A549 (cell line): ENCODE results near the gene MRAS. TPM values are rescaled to one million over a fixed set of nuclear protein-coding genes. Genes with fewer than 3 reads are reported as not detected.

Experiments
- ATAC-seq, 2 experiments: fragments of 200-7000 bp in 1 of 2; fragments of >200 bp in 1 of 2; cut with Nextera tagmentation in 1 of 2; cut with Tn5 transposase in 1 of 2; 3 replicates each; pipeline versions ENCODE4 v1.8.0 to v1.9.1; 2018 to 2020; ENCODE audit warnings: mild to moderate bottlenecking in 1 of 2, moderate library complexity in 1 of 2
- CTCF ChIA-PET: fragments of 300-600 bp; sonication (Branson Sonifier 250); formaldehyde crosslinking; extraction: SDS; loops from one replicate; lab custom pipeline; 2021; ENCODE audit warnings: antibody characterized with exemption, inconsistent platforms; lab: Yijun Ruan, JAX
- POLR2A ChIA-PET: fragments of 350-600 bp; formaldehyde crosslinking; extraction: SDS; loops from one replicate; lab custom pipeline; 2021; ENCODE audit warnings: antibody characterized with exemption, inconsistent platforms; lab: Yijun Ruan, JAX
- DNase-seq, 2 experiments: peaks; one replicate each; pipeline versions ENCODE4 v3.0.0 to v3.0.0-alpha.2; 2011 to 2016; ENCODE audit warnings: low read depth in 1 of 2, low spot score in 1 of 2
- FAIRE-seq: peaks from 2 replicates; lab custom pipeline; 2011; peaks lifted over from hg19 to GRCh38; lab: Jason Lieb, UNC
- H3K27ac ChIP-seq, 2 experiments: fragments of >200 bp; sonication (Bioruptor Twin); formaldehyde crosslinking; 3 replicates each; pipeline ENCODE4 v1.5.1; 2016 to 2017
- H3K4me1 ChIP-seq: fragments of >200 bp; sonication (Bioruptor Twin); formaldehyde crosslinking; 3 replicates; pipeline ENCODE4 v1.6.1; 2016
- H3K4me2 ChIP-seq: fragments of >200 bp; sonication (Bioruptor Twin); formaldehyde crosslinking; 3 replicates; pipeline ENCODE4 v1.6.1; 2016
- H3K4me3 ChIP-seq: fragments of >200 bp; sonication (Bioruptor Twin); formaldehyde crosslinking; 3 replicates; pipeline ENCODE4 v1.5.1; 2016
- H3K9me3 ChIP-seq: fragments of >200 bp; sonication (Bioruptor Twin); formaldehyde crosslinking; 3 replicates; pipeline ENCODE4 v1.6.1; 2016
- BHLHE40 ChIP-seq: IDR thresholded peaks from 2 replicates; pipeline ENCODE4 v1.6.1; 2012; ENCODE audit warnings: low read depth, low read length, inconsistent platforms
- CBX2 ChIP-seq: fragments of 200-600 bp; sonication (generic); IDR thresholded peaks from 2 replicates; pipeline ENCODE4 v1.6.1; 2016; ENCODE audit warnings: low read depth, mild to moderate bottlenecking, borderline replicate concordance
- EHMT2 ChIP-seq: fragments of 200-600 bp; sonication (generic); IDR thresholded peaks from 2 replicates; pipeline ENCODE4 v1.6.1; 2016; ENCODE audit warnings: antibody characterized with exemption, low read depth, mild to moderate bottlenecking, moderate library complexity
- EP300 ChIP-seq, 2 experiments: fragments of >200 bp; sonication (Bioruptor Twin); formaldehyde crosslinking; IDR thresholded peaks; 2 replicates in 1 of 2; 3 replicates in 1 of 2; pipeline ENCODE4 v1.6.1; 2016 to 2017
- FOSB ChIP-seq: fragments of 250-450 bp; sonication (Bioruptor Pico); IDR thresholded peaks from 2 replicates; pipeline ENCODE4 v1.5.0; 2020; ENCODE audit warnings: mild to moderate bottlenecking, moderate library complexity
- GATA3 ChIP-seq: IDR thresholded peaks from 2 replicates; pipeline ENCODE4 v1.6.1; 2012; ENCODE audit warnings: borderline replicate concordance
- HOXB13 ChIP-seq: fragments of 250-450 bp; sonication (Bioruptor Pico); IDR thresholded peaks from 2 replicates; pipeline ENCODE4 v1.5.0; 2020; ENCODE audit warnings: low read depth, mild to moderate bottlenecking, moderate library complexity
- JUN ChIP-seq, 2 experiments: fragments of >200 bp; sonication (Bioruptor Twin); formaldehyde crosslinking; IDR thresholded peaks; 2 replicates in 1 of 2; 3 replicates in 1 of 2; pipeline ENCODE4 v1.6.1; 2016 to 2017
- KDM1A ChIP-seq: fragments of 200-600 bp; sonication (generic); IDR thresholded peaks from 2 replicates; pipeline ENCODE4 v1.6.1; 2016; ENCODE audit warnings: low read depth, mild to moderate bottlenecking
- KDM5A ChIP-seq: fragments of 200-600 bp; sonication (generic); IDR thresholded peaks from 2 replicates; pipeline ENCODE4 v1.6.1; 2016; ENCODE audit warnings: antibody characterized with exemption, mild to moderate bottlenecking
- NFE2L2 ChIP-seq: fragments of 150-350 bp; conservative IDR thresholded peaks from 2 replicates; pipeline ENCODE4 v1.6.1; 2014; ENCODE audit warnings: low read length
- POLR2AphosphoS2 ChIP-seq: conservative IDR thresholded peaks from 2 replicates; pipeline ENCODE4 v1.6.1; 2012; ENCODE audit warnings: low read length, improper control_type of control experiment, inconsistent platforms
- RNF2 ChIP-seq: fragments of 200-600 bp; sonication (generic); IDR thresholded peaks from 2 replicates; pipeline ENCODE4 v1.6.1; 2016; ENCODE audit warnings: low read depth, mild to moderate bottlenecking, antibody characterized with exemption, moderate library complexity, borderline replicate concordance
- TP53 ChIP-seq: fragments of 250-450 bp; sonication (Bioruptor Pico); IDR thresholded peaks from 2 replicates; pipeline ENCODE4 v1.5.0; 2021; ENCODE audit warnings: mild to moderate bottlenecking, moderate library complexity
- ZNF302 ChIP-seq: fragments of 250-450 bp; sonication (Bioruptor Pico); IDR thresholded peaks from 2 replicates; pipeline ENCODE4 v1.9.0; 2021; ENCODE audit warnings: inconsistent platforms, mild to moderate bottlenecking, moderate library complexity
- WGBS: methylation state at CpG from one replicate; pipeline ENCODE4 v1.1.6; 2017; ENCODE audit errors: missing lambda C conversion rate; 5-methylcytosine and 5-hydroxymethylcytosine counted together
- polyA plus RNA-seq, 4 experiments: library from polyadenylated mRNA; depleted of rRNA in 3 of 4; stranded (reverse); fragments of >200 nt; fragmentation: RNase III in 1 of 4; extraction: RNeasy Plus Mini Kit Qiagen cat#74134 plus additional on column Dnase treatment in 1 of 4; gene quantifications; 2 replicates in 3 of 4; 3 replicates in 1 of 4; pipeline ENCODE4 v1.2.3, GENCODE V29; 2011 to 2017
- TF ChIP-seq, protein P1 (sequence below): IDR thresholded peaks from 2 replicates; pipeline ENCODE4 v1.6.1; 2012
- TF ChIP-seq, protein P2 (sequence below): fragments of 150-350 bp; IDR thresholded peaks from 2 replicates; pipeline ENCODE4 v1.6.1; 2014; ENCODE audit warnings: low read depth, mild to moderate bottlenecking, low read length
- TF ChIP-seq, protein P3 (sequence below): fragments of 250-450 bp; sonication (Bioruptor Pico); IDR thresholded peaks from 2 replicates; pipeline ENCODE4 v1.5.0; 2021; ENCODE audit warnings: mild to moderate bottlenecking, moderate library complexity, borderline replicate concordance

The MRAS gene
- polyA plus RNA-seq, 2 of the 4 experiments (the other 2 are of a cell fraction) = 11.2 to 15.0 TPM

DNA sequence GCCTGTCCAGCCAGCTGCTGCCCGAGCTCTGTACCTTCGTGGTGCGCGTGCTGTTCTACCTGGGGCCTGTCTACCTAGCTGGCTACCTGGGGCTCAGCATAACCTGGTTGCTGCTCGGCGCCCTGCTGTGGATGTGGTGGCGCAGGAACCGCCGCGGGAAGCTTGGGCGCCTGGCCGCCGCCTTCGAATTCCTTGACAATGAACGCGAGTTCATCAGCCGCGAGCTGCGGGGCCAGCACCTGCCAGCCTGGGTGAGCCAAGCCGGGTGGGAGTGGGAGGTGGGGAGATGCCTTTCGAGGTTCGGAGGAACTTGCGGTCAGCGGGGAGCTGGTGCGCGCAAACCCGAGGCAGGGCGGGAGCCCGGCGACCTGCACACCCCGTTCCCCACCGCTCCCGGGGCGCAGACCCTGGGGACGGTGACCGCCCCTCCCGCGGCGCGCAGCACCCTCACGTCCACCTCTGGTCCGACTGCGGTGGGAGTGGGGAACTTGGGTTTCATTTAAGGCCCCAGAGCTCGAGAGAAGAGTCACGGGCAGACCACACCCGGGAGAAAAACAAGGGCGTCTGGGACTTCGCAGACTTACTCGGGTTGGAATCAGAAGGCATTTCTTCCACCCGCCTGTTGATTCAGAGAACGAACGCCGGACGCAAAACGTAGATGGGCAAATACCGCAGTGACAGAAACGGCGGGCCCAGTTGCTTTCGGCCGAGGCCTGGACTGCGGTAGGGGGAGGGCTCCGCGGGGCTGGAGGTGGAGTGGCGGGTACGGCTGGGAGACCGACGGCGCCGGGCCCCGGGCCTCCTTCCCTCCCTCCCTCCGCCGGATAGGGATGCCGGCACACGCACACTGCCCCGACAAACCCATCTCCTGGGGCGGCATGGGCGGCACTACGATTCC, 86.7 kb downstream of the MRAS start:
- H3K4me1 ChIP-seq = peaks cover 7% of the 10 kb centered on the region; the same call in 1 of the 3 replicates
- peak overlapping the region; percentile 70 to 85; a peak in 5 of 6 replicates for H3K27ac ChIP-seq
- H3K4me2 ChIP-seq = peak overlapping the region; percentile 97
- DNase-seq (peak in 1 of 2 experiments; percentile 6), FAIRE-seq (no peak), ATAC-seq (no peak; a peak in 2 of 6 replicates)
- POLR2A ChIA-PET = interaction anchor here (1.1 to 1.7 kb wide), 3 partner anchors 8 to 159 kb away, joined by 3 to 5 read pairs (median 4); partner anchors contain the start of gene CEP70
- peak overlapping the region; percentile 56 for H3K4me3 ChIP-seq
- TF ChIP-seq ZNF302 (CRISPR knock-in tag) (no peak), CBX2 (no peak), EP300 (IDR thresholded peaks at IDR 0.05) (no peak)
- TF ChIP-seq, protein P1, sequence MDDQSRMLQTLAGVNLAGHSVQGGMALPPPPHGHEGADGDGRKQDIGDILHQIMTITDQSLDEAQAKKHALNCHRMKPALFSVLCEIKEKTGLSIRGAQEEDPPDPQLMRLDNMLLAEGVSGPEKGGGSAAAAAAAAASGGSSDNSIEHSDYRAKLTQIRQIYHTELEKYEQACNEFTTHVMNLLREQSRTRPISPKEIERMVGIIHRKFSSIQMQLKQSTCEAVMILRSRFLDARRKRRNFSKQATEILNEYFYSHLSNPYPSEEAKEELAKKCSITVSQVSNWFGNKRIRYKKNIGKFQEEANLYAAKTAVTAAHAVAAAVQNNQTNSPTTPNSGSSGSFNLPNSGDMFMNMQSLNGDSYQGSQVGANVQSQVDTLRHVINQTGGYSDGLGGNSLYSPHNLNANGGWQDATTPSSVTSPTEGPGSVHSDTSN = no peak
- TF ChIP-seq, all 56 proteins: peak for 0
- CTCF ChIA-PET = interaction anchor here (0.7 to 1.7 kb wide), 9 partner anchors 8 to 489 kb away, joined by 3 to 5 read pairs (median 3); no protein-coding TSS in a partner anchor
- peaks cover 4% of the 10 kb centered on the region; the same call in 1 of the 3 replicates for H3K9me3 ChIP-seq
- WGBS = 87% methylated on average over 25 of the region's 78 CpGs

DNA sequence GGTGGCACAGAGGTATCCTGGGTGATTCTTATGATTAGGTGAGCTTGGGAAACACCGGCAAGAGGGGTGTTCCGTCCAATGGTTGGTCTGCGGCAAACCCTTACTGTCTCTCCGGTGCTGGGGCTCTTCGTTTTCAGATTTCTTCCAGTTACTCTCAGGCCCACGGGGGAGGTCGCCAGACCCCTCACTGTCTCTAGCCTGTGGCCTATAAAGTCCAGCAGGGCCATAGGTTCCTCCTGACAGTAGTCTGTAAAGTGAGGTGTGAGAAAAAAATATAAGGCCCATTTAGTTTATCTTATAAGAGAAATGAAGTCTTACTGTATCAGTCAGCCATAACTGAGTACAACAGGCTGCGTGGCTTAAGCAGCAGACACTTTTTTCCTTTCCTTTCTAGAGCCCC, 87.5 kb downstream of the MRAS start:
- no peak overlapping the region for H3K4me3 ChIP-seq
- POLR2A ChIA-PET = interaction anchor here (1.4 kb wide), 1 partner anchor 158 kb away, joined by 3 read pairs; the partner anchor contains the start of gene CEP70
- ATAC-seq = no peak
- H3K4me2 ChIP-seq = no peak overlapping the region
- peaks cover 4% of the 10 kb centered on the region; the same call in 1 of the 3 replicates for H3K9me3 ChIP-seq
- no peak for DNase-seq
- no peak for FAIRE-seq
- 74% methylated on average over 8 of the region's 8 CpGs for WGBS
- no peak for TF ChIP-seq JUN (IDR thresholded peaks at IDR 0.05)
- TF ChIP-seq CBX2 = no peak
- TF ChIP-seq, protein P2, sequence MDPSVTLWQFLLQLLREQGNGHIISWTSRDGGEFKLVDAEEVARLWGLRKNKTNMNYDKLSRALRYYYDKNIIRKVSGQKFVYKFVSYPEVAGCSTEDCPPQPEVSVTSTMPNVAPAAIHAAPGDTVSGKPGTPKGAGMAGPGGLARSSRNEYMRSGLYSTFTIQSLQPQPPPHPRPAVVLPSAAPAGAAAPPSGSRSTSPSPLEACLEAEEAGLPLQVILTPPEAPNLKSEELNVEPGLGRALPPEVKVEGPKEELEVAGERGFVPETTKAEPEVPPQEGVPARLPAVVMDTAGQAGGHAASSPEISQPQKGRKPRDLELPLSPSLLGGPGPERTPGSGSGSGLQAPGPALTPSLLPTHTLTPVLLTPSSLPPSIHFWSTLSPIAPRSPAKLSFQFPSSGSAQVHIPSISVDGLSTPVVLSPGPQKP = no peak
- TF ChIP-seq KDM5A = no peak
- TF ChIP-seq TP53 (CRISPR knock-in tag) = no peak
- no peak for TF ChIP-seq NFE2L2
- TF ChIP-seq, protein P3, sequence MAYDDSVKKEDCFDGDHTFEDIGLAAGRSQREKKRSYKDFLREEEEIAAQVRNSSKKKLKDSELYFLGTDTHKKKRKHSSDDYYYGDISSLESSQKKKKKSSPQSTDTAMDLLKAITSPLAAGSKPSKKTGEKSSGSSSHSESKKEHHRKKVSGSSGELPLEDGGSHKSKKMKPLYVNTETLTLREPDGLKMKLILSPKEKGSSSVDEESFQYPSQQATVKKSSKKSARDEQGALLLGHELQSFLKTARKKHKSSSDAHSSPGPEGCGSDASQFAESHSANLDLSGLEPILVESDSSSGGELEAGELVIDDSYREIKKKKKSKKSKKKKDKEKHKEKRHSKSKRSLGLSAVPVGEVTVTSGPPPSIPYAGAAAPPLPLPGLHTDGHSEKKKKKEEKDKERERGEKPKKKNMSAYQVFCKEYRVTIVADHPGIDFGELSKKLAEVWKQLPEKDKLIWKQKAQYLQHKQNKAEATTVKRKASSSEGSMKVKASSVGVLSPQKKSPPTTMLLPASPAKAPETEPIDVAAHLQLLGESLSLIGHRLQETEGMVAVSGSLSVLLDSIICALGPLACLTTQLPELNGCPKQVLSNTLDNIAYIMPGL = no peak
- no peak for TF ChIP-seq BHLHE40
- no peak for TF ChIP-seq FOSB (CRISPR knock-in tag)
- no peak for TF ChIP-seq POLR2AphosphoS2
- no peak for TF ChIP-seq RNF2
- TF ChIP-seq GATA3 = no peak
- TF ChIP-seq KDM1A = no peak
- TF ChIP-seq HOXB13 (CRISPR knock-in tag) = no peak
- TF ChIP-seq EHMT2 = no peak
- TF ChIP-seq, all 56 proteins: peak for 0
- H3K27ac ChIP-seq = no peak overlapping the region
- CTCF ChIA-PET = interaction anchor here (1.7 kb wide), 2 partner anchors 18 to 479 kb away, joined by 4 to 5 read pairs; no protein-coding TSS in a partner anchor
- H3K4me1 ChIP-seq = peaks cover 13% of the 10 kb centered on the region; the same call in 2 of the 3 replicates
